ENCODE measurements around the gene NLGN4Y. TPM values are rescaled to one million over a fixed set of nuclear protein-coding genes. Genes with fewer than 3 reads are reported as not detected.

The NLGN4Y gene
- polyA plus RNA-seq (2012; rRNA removed), result not detected in 2 replicates
- polyA plus RNA-seq (2012; cell fraction: cytosol; rRNA removed), result not detected in 2 replicates
- not detected in 2 replicates for polyA plus RNA-seq (2012; cell fraction: nucleus; rRNA removed)

DNA sequence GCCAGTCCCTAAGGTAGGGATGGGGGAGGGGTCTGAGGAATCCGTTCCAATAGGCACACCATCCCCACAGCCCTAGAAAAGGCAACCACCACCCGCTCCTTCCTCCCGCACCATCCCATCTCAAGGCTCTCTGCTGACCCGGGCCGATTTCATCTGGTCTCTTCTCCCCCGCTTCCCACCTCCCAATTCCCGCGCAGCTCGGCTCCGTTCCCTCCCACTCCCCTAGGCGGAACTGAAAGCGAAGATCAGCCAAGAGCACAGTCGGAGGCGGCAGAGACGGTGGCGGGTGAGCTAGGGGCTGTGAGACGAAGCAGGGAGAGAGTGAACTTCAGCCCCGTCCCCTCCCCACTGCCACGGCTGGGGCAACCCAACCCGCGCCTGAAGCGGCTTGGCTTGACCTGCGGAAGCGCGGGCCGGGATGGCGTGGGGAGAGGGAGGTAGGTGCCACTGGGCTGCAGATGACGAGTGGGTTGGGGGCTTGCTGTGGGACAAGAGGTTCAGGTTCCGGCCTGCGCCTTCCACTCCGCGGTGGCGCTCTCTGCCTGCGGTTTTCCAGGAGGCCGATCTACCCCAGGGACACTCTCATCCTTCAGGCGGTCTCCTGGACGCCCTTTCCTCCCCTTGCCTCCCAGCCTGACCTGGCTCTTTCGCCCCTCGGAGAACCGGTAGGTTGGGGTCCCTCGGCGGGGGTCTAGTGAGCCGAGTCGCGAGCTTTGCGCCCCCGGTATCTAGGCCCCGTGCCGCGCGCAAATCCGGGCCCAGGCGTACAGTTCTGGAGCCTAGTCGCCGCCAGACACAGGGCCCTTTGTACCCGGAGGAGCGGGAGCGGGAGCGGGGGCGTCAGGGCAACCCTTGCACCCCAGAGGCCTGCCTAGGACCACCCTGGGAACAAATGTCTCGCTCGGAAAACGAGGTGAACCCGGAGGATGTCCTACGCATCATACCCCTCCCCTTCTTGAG is at the start of gene NLGN4Y:
TSS of gene NLGN4Y (plus strand) at position 258 of the 960 bp plus-strand sequence. CDS start 97,591 bp downstream, outside the sequence.
- Histone ChIP-seq H2AFZ (ENCODE audit: low read depth) (no peak within 1 kb of the TSS), H3K27me3 (ENCODE audit: insufficient read depth) (no peaks in the 10 kb centered on the region), H3K9me3 (no peaks in the 10 kb centered on the region), H3K36me3 (replicated peaks in 1 of 2; ENCODE audit: control insufficient read depth in 1 of 2, insufficient read depth in 2 of 2, low read length in 1 of 2) (no peaks in the 10 kb centered on the region), H3K9me2 (no peaks in the 10 kb centered on the region), H3K79me2 (ENCODE audit: insufficient read depth) (no peaks in the 10 kb centered on the region), H3K4me3 (ENCODE audit: low read depth in 2 of 2, low read length in 1 of 2) (no peak within 1 kb of the TSS), H3K9ac (no peak within 1 kb of the TSS), H3K27ac (ENCODE audit: low read depth in 2 of 2, low read length in 1 of 2) (no peak within 1 kb of the TSS), H3K4me1 (ENCODE audit: control insufficient read depth in 1 of 2, insufficient read depth in 2 of 2, low read depth in 1 of 2, low read length in 1 of 2) (no peaks in the 10 kb centered on the region), H3K4me2 (no peak within 1 kb of the TSS), H4K20me1 (ENCODE audit: insufficient read depth) (no peaks in the 10 kb centered on the region), H3F3A (replicated peaks; ENCODE audit: insufficient read depth) (no peaks in the 10 kb centered on the region)
- WGBS (ENCODE audit: low lambda C conversion rate), result no CpG with 5 or more reads among the region's 65 CpGs
- ChIA-PET CTCF (no interaction called here), POLR2A (no interaction called here)
- TF ChIP-seq, protein P1, sequence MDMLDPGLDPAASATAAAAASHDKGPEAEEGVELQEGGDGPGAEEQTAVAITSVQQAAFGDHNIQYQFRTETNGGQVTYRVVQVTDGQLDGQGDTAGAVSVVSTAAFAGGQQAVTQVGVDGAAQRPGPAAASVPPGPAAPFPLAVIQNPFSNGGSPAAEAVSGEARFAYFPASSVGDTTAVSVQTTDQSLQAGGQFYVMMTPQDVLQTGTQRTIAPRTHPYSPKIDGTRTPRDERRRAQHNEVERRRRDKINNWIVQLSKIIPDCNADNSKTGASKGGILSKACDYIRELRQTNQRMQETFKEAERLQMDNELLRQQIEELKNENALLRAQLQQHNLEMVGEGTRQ (IDR thresholded peaks at IDR 0.05; ENCODE audit: borderline replicate concordance, low read depth, low read length), result no peak
- TF ChIP-seq EZH2phosphoT487 (IDR thresholded peaks at IDR 0.05; ENCODE audit: borderline replicate concordance, low read depth) (no peak), SIN3A (IDR thresholded peaks at IDR 0.05; ENCODE audit: borderline replicate concordance, low read depth, low read length) (no peak), RCOR1 (IDR thresholded peaks at IDR 0.05; ENCODE audit: low read length) (no peak), NRF1 (IDR thresholded peaks at IDR 0.05; ENCODE audit: low read depth, low read length) (no peak), JUND (IDR thresholded peaks at IDR 0.05) (no peak), FOXM1 (IDR thresholded peaks at IDR 0.05; ENCODE audit: low read depth) (no peak), GABPA (IDR thresholded peaks at IDR 0.05; ENCODE audit: low read depth) (no peak), TAF1 (IDR thresholded peaks at IDR 0.05; ENCODE audit: borderline replicate concordance, low read depth, low read length) (no peak), TCF12 (IDR thresholded peaks at IDR 0.05) (no peak), TEAD4 (IDR thresholded peaks at IDR 0.05; ENCODE audit: borderline replicate concordance, insufficient read depth) (no peak), FOXJ3 (CRISPR knock-in tag; IDR thresholded peaks at IDR 0.05) (no peak), SMC3 (IDR thresholded peaks at IDR 0.05; ENCODE audit: low read depth, low read length) (no peak)
- TF ChIP-seq, protein P2, sequence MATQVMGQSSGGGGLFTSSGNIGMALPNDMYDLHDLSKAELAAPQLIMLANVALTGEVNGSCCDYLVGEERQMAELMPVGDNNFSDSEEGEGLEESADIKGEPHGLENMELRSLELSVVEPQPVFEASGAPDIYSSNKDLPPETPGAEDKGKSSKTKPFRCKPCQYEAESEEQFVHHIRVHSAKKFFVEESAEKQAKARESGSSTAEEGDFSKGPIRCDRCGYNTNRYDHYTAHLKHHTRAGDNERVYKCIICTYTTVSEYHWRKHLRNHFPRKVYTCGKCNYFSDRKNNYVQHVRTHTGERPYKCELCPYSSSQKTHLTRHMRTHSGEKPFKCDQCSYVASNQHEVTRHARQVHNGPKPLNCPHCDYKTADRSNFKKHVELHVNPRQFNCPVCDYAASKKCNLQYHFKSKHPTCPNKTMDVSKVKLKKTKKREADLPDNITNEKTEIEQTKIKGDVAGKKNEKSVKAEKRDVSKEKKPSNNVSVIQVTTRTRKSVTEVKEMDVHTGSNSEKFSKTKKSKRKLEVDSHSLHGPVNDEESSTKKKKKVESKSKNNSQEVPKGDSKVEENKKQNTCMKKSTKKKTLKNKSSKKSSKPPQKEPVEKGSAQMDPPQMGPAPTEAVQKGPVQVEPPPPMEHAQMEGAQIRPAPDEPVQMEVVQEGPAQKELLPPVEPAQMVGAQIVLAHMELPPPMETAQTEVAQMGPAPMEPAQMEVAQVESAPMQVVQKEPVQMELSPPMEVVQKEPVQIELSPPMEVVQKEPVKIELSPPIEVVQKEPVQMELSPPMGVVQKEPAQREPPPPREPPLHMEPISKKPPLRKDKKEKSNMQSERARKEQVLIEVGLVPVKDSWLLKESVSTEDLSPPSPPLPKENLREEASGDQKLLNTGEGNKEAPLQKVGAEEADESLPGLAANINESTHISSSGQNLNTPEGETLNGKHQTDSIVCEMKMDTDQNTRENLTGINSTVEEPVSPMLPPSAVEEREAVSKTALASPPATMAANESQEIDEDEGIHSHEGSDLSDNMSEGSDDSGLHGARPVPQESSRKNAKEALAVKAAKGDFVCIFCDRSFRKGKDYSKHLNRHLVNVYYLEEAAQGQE (IDR thresholded peaks at IDR 0.05; ENCODE audit: low read depth, low read length), result no peak
- TF ChIP-seq, protein P3, sequence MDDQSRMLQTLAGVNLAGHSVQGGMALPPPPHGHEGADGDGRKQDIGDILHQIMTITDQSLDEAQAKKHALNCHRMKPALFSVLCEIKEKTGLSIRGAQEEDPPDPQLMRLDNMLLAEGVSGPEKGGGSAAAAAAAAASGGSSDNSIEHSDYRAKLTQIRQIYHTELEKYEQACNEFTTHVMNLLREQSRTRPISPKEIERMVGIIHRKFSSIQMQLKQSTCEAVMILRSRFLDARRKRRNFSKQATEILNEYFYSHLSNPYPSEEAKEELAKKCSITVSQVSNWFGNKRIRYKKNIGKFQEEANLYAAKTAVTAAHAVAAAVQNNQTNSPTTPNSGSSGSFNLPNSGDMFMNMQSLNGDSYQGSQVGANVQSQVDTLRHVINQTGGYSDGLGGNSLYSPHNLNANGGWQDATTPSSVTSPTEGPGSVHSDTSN (IDR thresholded peaks at IDR 0.05), result no peak
- TF ChIP-seq, protein P4, sequence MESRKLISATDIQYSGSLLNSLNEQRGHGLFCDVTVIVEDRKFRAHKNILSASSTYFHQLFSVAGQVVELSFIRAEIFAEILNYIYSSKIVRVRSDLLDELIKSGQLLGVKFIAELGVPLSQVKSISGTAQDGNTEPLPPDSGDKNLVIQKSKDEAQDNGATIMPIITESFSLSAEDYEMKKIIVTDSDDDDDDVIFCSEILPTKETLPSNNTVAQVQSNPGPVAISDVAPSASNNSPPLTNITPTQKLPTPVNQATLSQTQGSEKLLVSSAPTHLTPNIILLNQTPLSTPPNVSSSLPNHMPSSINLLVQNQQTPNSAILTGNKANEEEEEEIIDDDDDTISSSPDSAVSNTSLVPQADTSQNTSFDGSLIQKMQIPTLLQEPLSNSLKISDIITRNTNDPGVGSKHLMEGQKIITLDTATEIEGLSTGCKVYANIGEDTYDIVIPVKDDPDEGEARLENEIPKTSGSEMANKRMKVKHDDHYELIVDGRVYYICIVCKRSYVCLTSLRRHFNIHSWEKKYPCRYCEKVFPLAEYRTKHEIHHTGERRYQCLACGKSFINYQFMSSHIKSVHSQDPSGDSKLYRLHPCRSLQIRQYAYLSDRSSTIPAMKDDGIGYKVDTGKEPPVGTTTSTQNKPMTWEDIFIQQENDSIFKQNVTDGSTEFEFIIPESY (IDR thresholded peaks at IDR 0.05; ENCODE audit: borderline replicate concordance, low read depth), result no peak
- TF ChIP-seq, protein P5, sequence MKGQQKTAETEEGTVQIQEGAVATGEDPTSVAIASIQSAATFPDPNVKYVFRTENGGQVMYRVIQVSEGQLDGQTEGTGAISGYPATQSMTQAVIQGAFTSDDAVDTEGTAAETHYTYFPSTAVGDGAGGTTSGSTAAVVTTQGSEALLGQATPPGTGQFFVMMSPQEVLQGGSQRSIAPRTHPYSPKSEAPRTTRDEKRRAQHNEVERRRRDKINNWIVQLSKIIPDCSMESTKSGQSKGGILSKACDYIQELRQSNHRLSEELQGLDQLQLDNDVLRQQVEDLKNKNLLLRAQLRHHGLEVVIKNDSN (IDR thresholded peaks at IDR 0.05; ENCODE audit: borderline replicate concordance, low read depth), result no peak
- no peak for DNase-seq
